Panc1 (cell line): ENCODE data around the gene TMEM63C. TPM values are rescaled to one million over a fixed set of nuclear protein-coding genes. Genes with fewer than 3 reads are reported as not detected.

Source experiments
- ATAC-seq: fragments of 200-7000 bp; cut with Tn5 transposase; 2 replicates; pipeline ENCODE4 v1.9.1; 2020; ENCODE audit warnings: mild to moderate bottlenecking, moderate library complexity
- BruUV-seq: library from RNA; stranded (reverse); fragments of 400-500 nt; replicated peaks from 2 replicates; lab custom pipeline; 2021; lab: Mats Ljungman, UMichigan
- CTCF ChIA-PET: fragments of 300-600 bp; sonication (Branson Sonifier 250); formaldehyde crosslinking; loops from one replicate; lab custom pipeline; 2022; ENCODE audit warnings: antibody characterized with exemption; lab: Charles Lee
- POLR2A ChIA-PET: fragments of 300-600 bp; sonication (Branson Sonifier 250); formaldehyde crosslinking; loops from one replicate; lab custom pipeline; 2022; ENCODE audit warnings: antibody characterized with exemption; lab: Charles Lee
- DNase-seq: peaks from one replicate; pipeline ENCODE4 v3.0.0-alpha.2; 2010; ENCODE audit warnings: low read depth, low spot score
- H3K27ac ChIP-seq: 2 replicates; pipeline ENCODE4 v1.5.1; 2011; ENCODE audit warnings: mild to moderate bottlenecking, low read length, inconsistent platforms
- H3K27me3 ChIP-seq: fragments of 200-500 bp; sonication (Bioruptor generic); 2 replicates; pipeline ENCODE4 v1.6.0; 2014; ENCODE audit warnings: low read length, inconsistent platforms; ENCODE audit not compliant: control insufficient read depth, insufficient read depth
- H3K36me3 ChIP-seq: fragments of 200-500 bp; sonication (Bioruptor generic); 2 replicates; pipeline ENCODE4 v1.5.1; 2014; ENCODE audit warnings: inconsistent platforms, mild to moderate bottlenecking, low read length, moderate library complexity; ENCODE audit not compliant: control insufficient read depth, insufficient read depth
- H3K4me1 ChIP-seq: 2 replicates; pipeline ENCODE4 v1.5.1; 2011; ENCODE audit warnings: inconsistent platforms, mild to moderate bottlenecking, low read length, moderate library complexity; ENCODE audit not compliant: control insufficient read depth, insufficient read depth
- H3K4me3 ChIP-seq, 2 experiments: 2 replicates each; pipeline ENCODE4 v1.5.1; 2011 to 2012; ENCODE audit warnings: low read depth in 2 of 2, low read length in 2 of 2, mild to moderate bottlenecking in 2 of 2, inconsistent platforms in 1 of 2, moderate library complexity in 1 of 2
- H3K9me3 ChIP-seq: fragments of 200-500 bp; sonication (Bioruptor generic); 2 replicates; pipeline ENCODE4 v1.5.1; 2014; ENCODE audit warnings: low read depth, mild to moderate bottlenecking, inconsistent platforms, low read length, moderate library complexity; ENCODE audit not compliant: control insufficient read depth, insufficient read depth
- CTCF ChIP-seq: fragments of 450-650 bp; IDR thresholded peaks from 2 replicates; pipeline ENCODE4 v1.5.1; 2017; ENCODE audit warnings: mild to moderate bottlenecking
- POLR2AphosphoS5 ChIP-seq: IDR thresholded peaks from 2 replicates; pipeline ENCODE4 v1.6.1; 2012; ENCODE audit warnings: mild to moderate bottlenecking, low read depth, low read length, moderate library complexity
- REST ChIP-seq, 2 experiments: IDR thresholded peaks; 2 replicates each; pipeline ENCODE4 v1.6.1; 2011 to 2012; ENCODE audit warnings: low read depth in 2 of 2, control low read depth in 1 of 2, low read length in 1 of 2, mild to moderate bottlenecking in 1 of 2, moderate library complexity in 1 of 2; ENCODE audit not compliant: insufficient read depth in 1 of 2
- SIN3A ChIP-seq: IDR thresholded peaks from 2 replicates; pipeline ENCODE4 v1.6.1; 2012; ENCODE audit warnings: low read depth, mild to moderate bottlenecking, low read length, moderate library complexity, borderline replicate concordance; ENCODE audit not compliant: insufficient read depth
- TCF7L2 ChIP-seq: IDR thresholded peaks from 2 replicates; pipeline ENCODE4 v1.6.1; 2011; ENCODE audit warnings: mild to moderate bottlenecking, low read depth, low read length, inconsistent platforms
- in situ Hi-C: cut with HindIII; loops from 2 replicates; pipeline ENCODE4 v1.10.0; 2016; ENCODE audit warnings: low sequenced_read_pairs, low pct_unique_long_range_greater_than_20kb
- intact Hi-C: fragments of 100-400 bp; cut with micrococcal nuclease; formaldehyde crosslinking; loops from one replicate; pipeline ENCODE4 v1.10.0; 2022; ENCODE audit not compliant: unreplicated experiment
- total RNA-seq: library from RNA; stranded (reverse); gene quantifications from one replicate; pipeline ENCODE4 v1.2.1, GENCODE V29; 2021; ENCODE audit not compliant: unreplicated experiment

Gene TMEM63C
- total RNA-seq, 1 experiment from 2014 or later = 2.4 TPM

GRCh38 chr14:77221241-77221871, 39.8 kb downstream of the TMEM63C start:
- H3K9me3 ChIP-seq = no peaks in the 10 kb centered on the region
- POLR2A ChIA-PET = no interaction called here
- intact Hi-C loops (no loop called here), in situ Hi-C loops (no loop called here)
- H3K27ac ChIP-seq = no peak overlapping the region
- H3K4me3 ChIP-seq = no peak overlapping the region
- ATAC-seq (no peak), DNase-seq (no peak)
- no peaks in the 10 kb centered on the region for H3K27me3 ChIP-seq
- no TSS peak for BruUV-seq
- CTCF ChIA-PET = interaction anchor here (0.5 to 0.6 kb wide), 2 partner anchors 8 to 82 kb away, joined by 4 to 7 read pairs; no protein-coding TSS in a partner anchor
- H3K36me3 ChIP-seq = no peaks in the 10 kb centered on the region
- 0 out of 2 replicates have a peak, but pooled peaks cover 2% of the 10 kb centered on the region for H3K4me1 ChIP-seq
- TF ChIP-seq SIN3A = no peak
- no peak for TF ChIP-seq POLR2AphosphoS5
- TF ChIP-seq CTCF = no peak
- no peak for TF ChIP-seq TCF7L2
- no peak for TF ChIP-seq REST (IDR thresholded peaks at IDR 0.05; ENCODE audit: insufficient read depth in 1 of 2, low read depth in 2 of 2, low read length in 1 of 2)

GRCh38 chr14:77222546-77223225, 41.1 kb downstream of the TMEM63C start:
- ChIA-PET CTCF (no interaction called here), POLR2A (no interaction called here)
- Histone ChIP-seq H3K4me3 (no peak overlapping the region), H3K27ac (no peak overlapping the region), H3K36me3 (no peaks in the 10 kb centered on the region), H3K4me1 (0 out of 2 replicates have a peak, but pooled peaks cover 2% of the 10 kb centered on the region), H3K27me3 (no peaks in the 10 kb centered on the region), H3K9me3 (no peaks in the 10 kb centered on the region)
- in situ Hi-C loops = no loop called here
- TF ChIP-seq POLR2AphosphoS5 = no peak
- TF ChIP-seq CTCF = no peak
- TF ChIP-seq TCF7L2 = no peak
- TF ChIP-seq SIN3A = no peak
- intact Hi-C loops = no loop called here
- ATAC-seq = no peak
- DNase-seq = no peak
- BruUV-seq = no TSS peak
